HG03060 (cell line): ENCODE measurements around the gene CFDP1.
A peak's percentile ranks its signal among the peaks of the same experiment; 100 is the strongest.
"Not testable (repeated sequence)": the region's sequence is repeated elsewhere in the genome, so short reads cannot be mapped to it uniquely, and the experiment has no call there.

ENCODE experiments used
- ATAC-seq: cut with Tn5 transposase; IDR thresholded peaks from one replicate; pipeline ENCODE4 v1.9.1; 2021; ENCODE audit warnings: low read depth, moderate number of reproducible peaks; ENCODE audit not compliant: unreplicated experiment

CFDP1 gene

GRCh38 chr16:75459691-75460090 is 26.4 kb upstream of the CFDP1 start:
- ATAC-seq: no peak

GRCh38 chr16:75458439-75458838 is 25.1 kb upstream of the CFDP1 start:
- ATAC-seq: no peak

- ATAC-seq: no peak
Measured at GRCh38 chr16:75458029-75458428, 24.7 kb upstream of the CFDP1 start.

- ATAC-seq: no peak
Measured at GRCh38 chr16:75457485-75458021, 24.2 kb upstream of the CFDP1 start.

GRCh38 chr16:75456971-75457370 is 23.7 kb upstream of the CFDP1 start:
- no peak for ATAC-seq

GRCh38 chr16:75456486-75456885 is 23.2 kb upstream of the CFDP1 start:
- not testable (repeated sequence) for ATAC-seq

GRCh38 chr16:75455677-75456076 is 22.4 kb upstream of the CFDP1 start:
- ATAC-seq: no peak

GRCh38 chr16:75452464-75453190 is 19.3 kb upstream of the CFDP1 start:
- ATAC-seq: no peak

GRCh38 chr16:75446416-75446815 is 13.1 kb upstream of the CFDP1 start:
- ATAC-seq: no peak

- ATAC-seq: no peak
Measured at GRCh38 chr16:75445298-75445697, 12.0 kb upstream of the CFDP1 start.

GRCh38 chr16:75443298-75443697 is 10.0 kb upstream of the CFDP1 start:
- ATAC-seq: no peak

GRCh38 chr16:75433732-75434413 is 570 bp upstream of the CFDP1 start:
- peak; percentile 61 for ATAC-seq

- ATAC-seq: no peak
Measured at GRCh38 chr16:75429621-75430403, 3.5 kb downstream of the CFDP1 start.

- not testable (repeated sequence) for ATAC-seq
Measured at GRCh38 chr16:75426524-75426923, 6.8 kb downstream of the CFDP1 start.

- not testable (repeated sequence) for ATAC-seq
Measured at GRCh38 chr16:75424105-75424762, 9.1 kb downstream of the CFDP1 start.

- no peak for ATAC-seq
Measured at GRCh38 chr16:75423723-75424104, 9.6 kb downstream of the CFDP1 start.

- no peak for ATAC-seq
Measured at GRCh38 chr16:75421820-75422126, 11.5 kb downstream of the CFDP1 start.

- ATAC-seq: no peak
Measured at GRCh38 chr16:75420987-75421819, 12.1 kb downstream of the CFDP1 start.

GRCh38 chr16:75416904-75417565 is 16.3 kb downstream of the CFDP1 start:
- no peak for ATAC-seq
